NOMO-1 treated with dmso at 0.1 percent for 144 hours (cell line): ENCODE measurements around the gene UPP2.

Experiments used
- DNase-seq: peaks from one replicate; lab custom pipeline; 2025; ENCODE audit not compliant: unreplicated experiment; lab: John Stamatoyannopoulos, UW

Gene UPP2

GRCh38 chr2:158135096-158135495 lies 33.4 kb downstream of the UPP2 start:
- DNase-seq: no peak

GRCh38 chr2:158138255-158138654 lies 36.6 kb downstream of the UPP2 start:
- DNase-seq: no peak

DNA sequence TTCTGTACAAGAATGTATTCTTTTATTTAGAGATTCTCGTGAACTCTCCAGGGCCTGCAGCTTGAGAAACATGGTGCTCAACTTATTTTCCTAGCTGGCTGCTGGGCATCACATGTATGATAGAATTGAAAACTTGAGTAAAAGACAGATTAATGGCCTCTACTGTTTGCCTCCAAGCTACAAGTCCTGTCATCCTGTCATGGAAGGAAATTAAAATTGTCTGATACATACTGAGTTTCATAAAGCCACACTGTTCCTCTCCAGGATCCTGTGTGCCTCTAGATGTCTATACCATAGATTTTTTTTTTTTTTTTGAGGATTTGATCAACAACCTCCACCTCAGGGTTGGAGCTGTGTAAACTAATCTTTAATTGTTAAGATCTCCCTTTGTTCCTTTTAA lies 38.5 kb downstream of the UPP2 start:
- DNase-seq: no peak

GRCh38 chr2:158142165-158142564 lies 40.5 kb downstream of the UPP2 start:
- no peak for DNase-seq

DNA sequence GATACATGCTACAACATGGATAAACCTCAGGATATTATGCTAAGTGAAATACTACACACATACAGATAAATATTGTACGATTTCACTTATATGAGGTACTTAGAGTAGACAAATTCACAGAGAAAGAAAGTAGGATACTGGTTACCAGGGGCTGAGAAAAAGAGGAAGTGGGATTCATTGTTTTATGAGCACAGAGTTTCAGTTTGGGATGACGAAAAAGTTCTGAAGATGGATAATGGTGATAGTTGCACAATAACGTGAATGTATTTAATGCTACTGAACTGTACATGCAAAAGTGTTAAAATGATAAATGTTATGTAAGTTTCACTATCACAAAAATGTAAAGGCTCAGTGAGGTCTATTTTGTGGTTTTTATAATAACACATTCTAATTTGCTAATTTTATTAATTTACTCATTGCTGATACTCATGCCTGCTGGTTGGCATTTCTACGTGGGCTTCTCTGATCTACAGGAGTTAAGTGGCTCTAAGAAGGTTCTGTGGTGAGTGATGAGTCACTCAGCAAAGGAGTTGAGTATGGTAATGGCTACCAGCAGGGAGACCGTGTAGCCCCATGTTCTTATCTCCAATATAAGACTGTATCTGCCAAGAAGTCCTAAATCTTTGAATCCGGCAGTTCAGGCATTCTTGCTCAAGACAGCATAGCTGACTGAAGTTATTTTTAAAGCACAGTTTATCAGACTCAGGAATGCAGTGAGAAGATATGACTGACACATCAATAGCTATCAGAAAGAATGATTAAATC lies 41.1 kb downstream of the UPP2 start:
- peak; percentile 89 for DNase-seq

GRCh38 chr2:158143703-158144360 lies 42.2 kb downstream of the UPP2 start:
- no peak for DNase-seq

GRCh38 chr2:158144914-158145625 lies 43.4 kb downstream of the UPP2 start:
- no peak for DNase-seq

DNA sequence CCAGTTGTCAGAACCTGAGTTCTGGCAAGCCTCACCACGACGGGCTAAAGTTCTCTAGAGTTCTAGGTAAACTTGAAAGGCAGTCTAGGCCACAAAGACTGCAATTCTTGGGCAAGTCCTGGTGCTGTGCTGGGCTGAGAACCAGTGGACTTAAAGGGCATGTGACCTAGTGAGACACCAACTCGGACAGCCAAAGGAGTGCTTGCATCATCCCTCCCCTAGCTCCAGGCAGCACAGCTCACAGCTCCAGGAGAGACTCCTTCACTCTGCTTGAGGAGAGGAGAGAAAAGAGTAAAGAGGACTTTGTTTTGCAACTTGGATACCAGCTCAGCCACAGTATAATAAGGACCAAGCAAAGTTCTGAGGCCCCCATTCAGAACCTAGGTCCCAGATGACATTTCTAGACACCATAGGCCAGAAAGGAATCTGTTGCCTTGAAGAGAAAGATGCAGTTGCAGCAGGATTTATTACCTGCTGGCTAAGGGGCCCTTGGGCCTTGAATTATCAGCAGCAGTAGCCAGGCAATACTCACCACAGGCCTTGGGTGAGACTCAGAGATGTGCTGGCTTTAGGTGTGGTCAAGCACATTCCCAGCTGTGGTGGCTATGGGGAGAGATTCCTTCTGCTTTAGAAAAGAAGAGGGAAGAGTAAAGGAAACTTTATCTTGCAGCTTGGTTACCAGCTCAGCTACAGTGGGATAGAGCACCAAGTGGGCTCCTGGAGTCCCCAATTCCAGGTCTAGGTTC lies 51.8 kb downstream of the UPP2 start:
- no peak for DNase-seq

DNA sequence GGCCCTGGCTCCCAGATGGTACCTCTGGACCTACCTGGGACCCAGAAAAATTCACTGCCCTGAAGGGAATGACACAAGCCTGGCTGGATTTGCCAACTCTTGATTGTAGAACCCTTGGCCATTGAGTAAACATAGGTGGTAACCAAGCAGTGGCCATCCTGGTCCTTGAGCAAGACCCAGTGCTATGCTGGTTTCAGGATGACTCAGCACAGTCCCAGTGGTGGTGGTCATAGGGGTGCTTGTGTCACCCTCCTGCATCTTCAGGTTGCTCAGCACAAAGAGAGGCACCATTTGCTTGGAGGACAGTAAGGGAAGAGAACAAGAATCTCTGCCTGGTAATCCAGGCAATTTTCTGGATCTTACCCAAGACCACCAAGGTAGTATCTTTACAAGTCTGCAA lies 52.9 kb downstream of the UPP2 start:
- no peak for DNase-seq

- no peak for DNase-seq
These were observed 71.0 kb downstream of the UPP2 start for GRCh38 chr2:158172719-158173118.

- no peak for DNase-seq
These were observed 72.8 kb downstream of the UPP2 start for GRCh38 chr2:158174495-158174894.

DNA sequence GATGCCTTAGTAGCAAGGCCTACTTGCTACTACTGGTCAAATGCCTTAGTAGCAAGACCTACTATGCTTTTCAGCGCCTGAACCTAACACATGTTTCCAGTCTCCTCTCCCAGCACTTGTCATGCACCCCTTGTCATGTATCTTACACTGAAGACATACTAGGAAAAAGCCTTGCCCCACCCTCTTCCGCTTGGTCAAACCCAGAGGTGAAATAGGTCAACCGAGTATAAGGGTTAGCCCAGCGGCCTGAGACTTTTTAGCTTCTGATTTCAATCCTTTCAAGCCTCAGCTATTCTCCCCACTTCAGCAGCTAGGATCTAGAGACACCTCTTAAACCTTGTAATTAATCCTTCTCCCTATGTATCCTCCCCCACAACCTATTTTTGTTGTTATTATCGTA lies 73.3 kb downstream of the UPP2 start:
- no peak for DNase-seq

DNA sequence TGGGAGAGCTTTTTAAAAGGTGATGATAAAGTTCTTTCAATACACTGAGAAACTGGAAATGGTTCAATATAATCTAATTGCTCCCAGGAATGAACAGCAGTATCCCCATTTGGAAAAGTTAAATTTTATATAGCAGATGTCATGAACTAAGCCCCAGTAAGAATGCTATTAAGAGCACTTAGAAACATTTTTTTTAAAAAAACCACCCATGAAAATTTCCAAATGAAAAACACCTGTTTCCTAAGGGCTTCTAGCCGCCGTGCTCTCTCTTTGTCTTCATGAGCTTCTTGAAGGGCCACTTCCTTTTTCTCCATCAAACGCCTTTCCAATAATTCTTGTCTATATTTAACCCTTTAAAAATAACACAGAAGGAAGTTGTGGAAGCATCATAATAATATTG lies 77.0 kb downstream of the UPP2 start:
- DNase-seq: peak; percentile 20

DNA sequence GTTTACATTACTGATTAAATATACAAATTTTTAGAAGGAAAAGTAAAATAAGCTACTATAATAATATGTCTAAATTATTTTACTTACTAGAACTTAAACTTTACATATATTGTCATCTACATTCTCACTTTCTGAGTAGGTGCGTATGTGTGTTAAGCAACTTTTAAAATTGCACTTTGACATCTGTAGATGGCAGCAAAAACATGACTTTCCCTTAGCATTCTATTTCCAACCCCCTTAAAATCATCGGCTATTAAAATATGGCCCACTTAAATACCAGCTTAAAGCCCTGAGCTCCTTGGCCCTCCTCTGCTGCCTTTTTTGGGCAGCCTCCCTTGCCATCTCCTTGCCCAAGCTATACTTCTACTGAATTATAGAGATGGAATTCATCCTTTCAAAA lies 78.0 kb downstream of the UPP2 start:
- DNase-seq: peak; percentile 6

GRCh38 chr2:158181171-158181570 lies 79.5 kb downstream of the UPP2 start:
- no peak for DNase-seq

DNA sequence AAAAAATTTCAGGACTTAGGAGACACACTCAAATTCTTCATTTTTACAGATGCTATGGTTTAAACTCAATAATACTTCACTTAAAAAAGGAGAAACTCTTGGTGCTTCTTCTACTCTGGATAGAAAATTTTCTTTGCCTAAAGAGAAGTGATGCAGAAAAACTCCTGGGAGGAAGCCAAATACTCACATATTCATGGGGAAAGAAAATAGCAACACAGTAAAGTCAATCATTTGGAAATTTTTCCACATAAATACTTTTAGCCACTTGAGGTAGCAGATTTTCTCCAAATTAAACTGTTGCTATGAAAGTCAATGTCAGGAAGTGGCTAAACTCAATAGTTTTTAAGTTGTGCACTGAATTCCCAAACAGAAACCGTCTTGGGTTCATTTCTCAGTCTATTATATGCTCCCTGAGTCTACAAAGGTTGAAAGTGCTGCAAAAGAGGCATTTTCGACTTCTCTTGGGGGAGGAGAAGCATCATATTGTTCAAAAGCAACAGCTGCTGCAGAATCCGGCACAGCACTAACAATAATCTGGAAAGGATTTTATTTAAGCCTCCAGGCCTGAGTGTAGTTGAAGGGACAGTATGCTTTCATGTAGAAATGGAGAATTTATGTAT lies 81.1 kb downstream of the UPP2 start:
- DNase-seq: no peak

DNA sequence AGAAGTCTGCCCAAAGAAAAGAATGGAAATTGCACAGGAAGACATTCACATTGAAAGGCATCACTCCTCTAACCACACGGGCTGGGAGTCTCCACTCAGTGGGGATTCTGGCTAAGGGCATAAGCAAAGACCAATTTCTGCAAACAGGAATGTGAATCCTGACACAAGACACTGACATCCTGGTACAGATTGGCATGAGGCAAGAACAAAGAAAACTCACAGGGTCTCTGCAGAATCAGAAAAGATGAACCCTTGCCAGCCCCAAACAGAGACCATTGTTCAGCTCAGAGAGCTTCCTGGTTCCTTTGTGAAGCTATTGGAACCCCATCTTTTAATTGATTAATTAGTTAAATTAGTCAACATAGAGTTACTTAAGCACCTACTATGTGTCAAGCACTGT lies 82.3 kb downstream of the UPP2 start:
- no peak for DNase-seq

GRCh38 chr2:158184556-158185343 lies 83.1 kb downstream of the UPP2 start:
- DNase-seq: no peak
